ENCODE data around the gene LCK.

The LCK gene

GRCh38 chr1:32239337-32239736 is 11.7 kb upstream of the LCK start:
- no peak overlapping the region for H3K4me3 ChIP-seq (ENCODE audit: control insufficient read depth, low read depth, low read length)
- no peak for DNase-seq (ENCODE audit: low read depth)

GRCh38 chr1:32239790-32240139 is 11.3 kb upstream of the LCK start:
- H3K4me3 ChIP-seq (ENCODE audit: control insufficient read depth, low read depth, low read length), result peak overlapping the region; percentile 67; the same call in 1 of the 2 replicates

More at GRCh38 chr1:32239337-32239736, 11.7 kb upstream of the LCK start:
- no peak for TF ChIP-seq CTCF (IDR thresholded peaks at IDR 0.05; ENCODE audit: control insufficient read depth, insufficient read depth, low read depth, low read length, missing control alignments)

GRCh38 chr1:32240140-32240951 is 10.7 kb upstream of the LCK start:
- no peak for DNase-seq (ENCODE audit: low read depth)
- peak; percentile 34 for TF ChIP-seq CTCF (IDR thresholded peaks at IDR 0.05; ENCODE audit: control insufficient read depth, insufficient read depth, low read depth, low read length, missing control alignments)
- peak overlapping the region; percentile 67 for H3K4me3 ChIP-seq (ENCODE audit: control insufficient read depth, low read depth, low read length)

More at GRCh38 chr1:32239790-32240139, 11.3 kb upstream of the LCK start:
- no peak for TF ChIP-seq CTCF (IDR thresholded peaks at IDR 0.05; ENCODE audit: control insufficient read depth, insufficient read depth, low read depth, low read length, missing control alignments)
- DNase-seq (ENCODE audit: low read depth), result no peak

- no peak for DNase-seq (ENCODE audit: low read depth)
- H3K4me3 ChIP-seq (ENCODE audit: control insufficient read depth, low read depth, low read length), result peak overlapping the region; percentile 67
- TF ChIP-seq CTCF (IDR thresholded peaks at IDR 0.05; ENCODE audit: control insufficient read depth, insufficient read depth, low read depth, low read length, missing control alignments), result peak; percentile 9
Measured at GRCh38 chr1:32241001-32241763, 9.9 kb upstream of the LCK start.

GRCh38 chr1:32242341-32242851 is 8.7 kb upstream of the LCK start:
- DNase-seq (ENCODE audit: low read depth), result no peak
- no peak for TF ChIP-seq CTCF (IDR thresholded peaks at IDR 0.05; ENCODE audit: control insufficient read depth, insufficient read depth, low read depth, low read length, missing control alignments)
- H3K4me3 ChIP-seq (ENCODE audit: control insufficient read depth, low read depth, low read length), result no peak overlapping the region

GRCh38 chr1:32246888-32247273 is 4.2 kb upstream of the LCK start, which contains the start of gene FAM167B:
Gene FAM167B, plus strand, starts transcription at chr1:32247222. Its CDS starts 200 bp downstream, at chr1:32247422.
- no peak for TF ChIP-seq CTCF (IDR thresholded peaks at IDR 0.05; ENCODE audit: control insufficient read depth, insufficient read depth, low read depth, low read length, missing control alignments)
- DNase-seq (ENCODE audit: low read depth), result peak; percentile 80
- no peak within 1 kb of the TSS for H3K4me3 ChIP-seq (ENCODE audit: control insufficient read depth, low read depth, low read length)

Data from AG09309 (cell line).